NCI-H2227 (cell line): Measurements from ENCODE around the gene MTF1.
"Not testable (repeated sequence)": the region's sequence is repeated elsewhere in the genome, so short reads cannot be mapped to it uniquely, and the experiment has no call there.

Experiments
- DNase-seq: peaks from one replicate; lab custom pipeline; 2025; ENCODE audit not compliant: unreplicated experiment; lab: John Stamatoyannopoulos, UW

The MTF1 gene

GRCh38 chr1:37859507-37860345 is at the start of gene MTF1:
MTF1 (minus strand) TSS chr1:37859592; CDS start chr1:37857658, 1,934 bp downstream.
- DNase-seq, result peak; percentile 97

GRCh38 chr1:37908531-37908930 is 49.1 kb upstream of the MTF1 start:
- DNase-seq, result not testable (repeated sequence)

DNA sequence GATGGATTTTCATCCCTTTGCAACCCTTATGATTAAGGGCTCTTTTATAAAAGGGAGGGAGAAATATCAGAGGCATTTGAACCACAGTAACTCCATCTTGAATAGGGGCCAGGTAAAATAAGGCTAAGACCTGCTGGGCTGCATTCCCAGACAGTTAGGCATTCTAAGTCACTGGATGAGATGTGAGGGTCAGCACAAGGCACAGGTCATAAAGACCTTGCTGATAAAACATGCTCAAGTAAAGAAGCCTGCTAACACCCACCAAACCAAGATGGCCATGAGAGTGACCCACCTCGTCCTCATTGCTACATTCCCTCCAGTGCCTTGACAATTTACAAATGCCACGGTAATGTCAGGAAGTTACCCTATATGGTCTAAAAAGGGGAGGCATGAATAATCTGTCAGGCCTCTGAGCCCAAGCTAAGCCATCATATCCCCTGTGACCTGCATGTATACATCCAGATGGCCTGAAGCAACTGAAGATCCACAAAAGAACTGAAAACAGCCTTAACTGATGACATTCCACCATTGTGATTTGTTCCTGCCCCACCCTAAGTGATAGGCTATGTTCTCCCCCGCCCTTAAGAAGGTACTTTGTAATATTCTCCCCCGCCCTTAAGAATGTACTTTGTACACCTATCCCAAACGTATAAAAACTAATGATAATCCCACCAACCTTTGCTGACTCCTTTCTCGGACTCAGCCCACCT is 48.2 kb upstream of the MTF1 start:
- DNase-seq, result not testable (repeated sequence)

DNA sequence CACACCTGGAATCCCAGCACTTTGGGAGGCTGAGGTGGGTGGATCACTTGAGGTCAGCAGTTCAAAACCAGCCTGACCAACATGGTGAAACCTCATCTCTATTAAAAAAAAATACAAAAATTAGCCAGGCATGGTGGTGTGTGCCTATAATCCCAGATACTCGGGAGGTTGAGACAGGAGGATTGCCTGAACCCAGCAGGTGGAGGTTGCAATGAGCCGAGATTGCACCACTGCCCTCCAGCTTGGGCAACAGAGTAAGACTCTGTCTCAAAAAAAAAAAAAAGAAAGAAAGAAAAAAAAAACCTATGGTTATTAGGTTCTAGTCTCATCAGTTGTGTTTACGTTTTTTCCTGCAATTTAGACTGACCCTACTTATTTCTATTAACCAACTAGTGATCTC is 47.2 kb upstream of the MTF1 start:
- not testable (repeated sequence) for DNase-seq

DNA sequence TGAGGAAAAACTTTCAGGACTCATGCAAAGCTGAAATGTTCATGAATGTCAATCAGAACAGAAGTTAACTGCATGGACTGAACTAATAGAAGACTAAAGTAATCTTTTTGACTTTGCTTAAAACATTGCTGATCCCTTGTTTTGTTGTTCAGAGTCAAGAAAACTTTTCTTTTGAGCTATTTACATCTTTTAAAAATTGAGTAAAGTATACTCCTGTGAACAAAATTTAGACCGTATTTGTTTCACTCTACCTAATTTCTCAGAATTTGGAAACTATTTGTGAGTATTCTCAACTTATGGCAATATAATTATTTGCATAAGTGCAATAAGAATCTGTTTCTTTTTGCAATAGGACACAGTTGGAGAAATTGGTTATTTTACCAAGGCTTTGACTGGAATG is 46.3 kb upstream of the MTF1 start:
- no peak for DNase-seq

DNA sequence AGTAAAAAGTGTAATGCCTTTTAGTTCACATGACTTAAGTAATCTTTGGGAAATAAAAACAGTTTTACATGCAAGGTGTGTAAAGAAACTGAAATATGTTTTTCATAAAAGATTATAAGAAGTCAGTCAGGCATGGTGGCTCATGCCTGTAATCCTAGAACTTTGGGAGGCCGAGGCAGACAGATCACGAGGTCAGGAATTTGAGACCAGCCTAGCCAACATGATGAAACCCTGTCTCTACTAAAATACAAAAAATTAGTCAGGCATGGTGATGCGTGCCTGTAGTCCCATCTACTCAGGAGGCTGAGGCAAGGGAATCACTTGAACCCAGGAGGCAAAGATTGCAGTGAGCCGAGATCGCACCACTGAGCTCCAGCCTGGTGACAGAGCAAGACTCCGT is 44.5 kb upstream of the MTF1 start:
- DNase-seq, result not testable (repeated sequence)

- no peak for DNase-seq
These were observed 43.6 kb upstream of the MTF1 start for GRCh38 chr1:37902983-37903382.

- DNase-seq, result no peak
These were observed 42.5 kb upstream of the MTF1 start for GRCh38 chr1:37901893-37902225.

DNA sequence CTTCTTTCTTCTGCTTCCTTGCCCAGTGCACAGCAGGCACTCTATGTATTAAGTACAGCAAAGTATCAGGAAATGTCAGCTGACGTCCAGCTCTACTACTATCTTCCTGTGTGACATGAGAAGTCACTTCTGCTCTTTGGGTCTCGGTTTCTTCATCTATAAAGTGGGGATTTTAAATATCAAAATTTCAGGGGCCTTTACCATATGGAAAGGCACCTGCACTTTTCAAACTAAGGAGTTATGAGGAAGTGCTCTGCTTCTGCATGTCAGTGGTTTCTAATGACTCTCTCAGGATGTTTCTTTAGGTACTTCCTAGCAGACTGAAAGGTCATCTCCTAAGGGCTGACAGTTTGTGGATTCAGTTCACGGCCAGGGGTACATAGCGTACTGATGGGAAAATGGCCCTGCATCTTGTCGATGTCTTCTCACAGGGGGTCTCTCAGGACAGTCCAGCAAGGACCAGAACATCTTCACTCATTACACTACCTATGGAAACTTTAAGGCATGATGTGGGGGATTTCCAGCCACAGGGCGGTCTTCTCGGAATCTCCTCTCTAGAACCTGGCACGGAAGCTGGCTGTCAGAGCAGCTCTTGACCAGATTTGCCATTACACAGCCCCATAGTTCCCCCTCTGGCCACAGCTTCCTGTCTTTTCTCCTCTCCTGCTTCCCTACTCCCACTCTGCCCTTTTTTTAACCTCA is 42.0 kb upstream of the MTF1 start:
- DNase-seq, result no peak

DNA sequence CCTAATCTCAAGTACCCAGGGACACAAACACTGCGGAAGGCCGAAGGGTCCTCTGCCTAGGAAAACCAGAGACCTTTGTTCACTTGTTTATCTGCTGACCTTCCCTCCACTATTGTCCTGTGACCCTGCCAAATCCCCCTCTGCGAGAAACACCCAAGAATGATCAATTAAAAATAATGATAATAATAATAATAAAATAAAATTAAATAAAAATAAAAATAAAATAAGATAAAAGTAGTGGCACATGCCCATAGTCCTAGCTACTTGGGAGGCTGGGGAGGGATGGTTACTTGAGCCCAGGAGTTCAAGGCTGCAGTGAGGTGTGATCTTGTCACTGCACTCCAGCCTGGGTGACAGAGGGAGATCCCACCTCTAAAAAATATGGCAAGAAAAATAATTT is 38.2 kb upstream of the MTF1 start:
- DNase-seq, result not testable (repeated sequence)

- no peak for DNase-seq
These were observed 34.3 kb upstream of the MTF1 start for GRCh38 chr1:37893673-37894072.

GRCh38 chr1:37892151-37893047 is 33.0 kb upstream of the MTF1 start:
- DNase-seq, result no peak

DNA sequence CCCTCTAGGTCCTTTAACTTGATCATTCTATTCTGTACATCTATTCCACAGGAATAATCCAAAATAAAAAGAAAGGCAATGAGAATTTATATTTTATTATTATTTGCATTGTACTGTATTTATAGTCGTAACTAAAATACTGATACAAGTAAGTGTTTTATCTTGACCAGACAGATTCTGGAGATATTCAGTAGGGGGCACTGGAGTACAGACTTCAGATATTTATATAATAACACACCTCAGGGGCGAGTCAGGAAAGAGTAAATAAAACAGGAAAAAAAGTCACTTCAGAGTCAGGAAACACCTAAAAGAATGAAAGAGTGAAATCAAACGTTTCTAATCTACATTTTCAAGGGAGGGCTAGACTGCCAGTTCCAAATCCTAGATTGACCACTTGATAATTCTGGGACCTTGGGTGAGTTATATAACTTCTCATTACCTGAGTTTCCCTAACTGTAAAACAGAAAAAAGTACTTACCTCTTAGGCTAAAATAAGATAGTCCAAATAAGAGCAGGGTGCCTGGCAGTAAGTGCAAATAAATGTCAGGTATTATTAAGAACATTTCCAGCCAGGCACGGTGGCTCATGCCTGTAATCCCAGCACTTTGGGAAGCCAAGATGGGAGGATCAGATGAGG is 31.1 kb upstream of the MTF1 start:
- DNase-seq, result peak; percentile 37

DNA sequence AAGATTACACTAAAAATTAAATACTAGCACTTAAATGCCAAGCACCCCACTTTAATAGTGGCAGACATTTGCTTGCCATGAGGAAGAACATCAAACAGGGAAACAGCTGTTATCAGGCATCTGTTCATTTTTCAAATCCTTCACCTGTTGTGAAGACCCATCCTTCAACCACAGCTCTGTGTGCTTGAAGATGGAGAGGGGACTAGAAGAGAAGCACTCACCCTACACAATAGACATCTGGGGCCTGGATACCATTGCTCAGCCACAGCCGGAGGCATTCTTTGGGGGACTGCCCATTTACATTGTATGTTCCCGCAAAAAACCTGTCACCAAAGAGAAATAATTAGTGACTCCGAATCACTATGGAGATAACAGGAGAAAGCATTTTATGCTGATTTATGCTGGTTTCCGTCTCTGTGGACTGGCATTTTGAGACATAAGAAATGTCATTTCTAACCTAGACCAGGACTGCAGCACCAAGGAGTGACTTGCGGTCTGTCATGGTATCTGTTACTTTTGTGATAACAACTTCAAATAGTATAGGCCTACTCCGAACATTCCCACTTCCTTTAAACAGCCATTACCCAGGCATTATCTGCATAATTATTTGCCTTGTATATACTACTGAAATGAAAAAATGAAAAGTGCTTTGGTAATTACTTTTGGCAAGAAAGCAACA is 28.8 kb upstream of the MTF1 start:
- no peak for DNase-seq

- DNase-seq, result no peak
These were observed 24.8 kb upstream of the MTF1 start for GRCh38 chr1:37884145-37884544.

GRCh38 chr1:37883671-37884070 is 24.3 kb upstream of the MTF1 start:
- DNase-seq, result no peak

DNA sequence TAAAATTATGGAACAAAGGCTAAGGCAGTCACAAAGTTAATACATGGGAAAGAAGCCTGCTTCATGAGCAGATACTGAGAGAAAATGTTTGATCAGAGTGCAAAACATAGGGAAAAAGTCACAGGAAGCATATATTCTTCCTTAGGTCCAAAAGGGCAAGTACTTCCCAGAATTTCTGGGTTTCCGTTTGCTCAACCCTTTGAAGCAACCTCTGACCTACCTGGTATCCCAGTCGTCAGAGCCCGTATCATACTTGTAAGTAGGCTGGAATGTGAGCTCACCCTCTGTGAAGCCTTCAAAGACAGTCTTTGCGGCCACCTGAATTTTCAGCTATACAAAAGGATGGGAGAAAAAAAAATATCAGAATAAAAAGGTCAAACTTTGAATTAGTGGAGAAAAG is 20.5 kb upstream of the MTF1 start:
- no peak for DNase-seq

DNA sequence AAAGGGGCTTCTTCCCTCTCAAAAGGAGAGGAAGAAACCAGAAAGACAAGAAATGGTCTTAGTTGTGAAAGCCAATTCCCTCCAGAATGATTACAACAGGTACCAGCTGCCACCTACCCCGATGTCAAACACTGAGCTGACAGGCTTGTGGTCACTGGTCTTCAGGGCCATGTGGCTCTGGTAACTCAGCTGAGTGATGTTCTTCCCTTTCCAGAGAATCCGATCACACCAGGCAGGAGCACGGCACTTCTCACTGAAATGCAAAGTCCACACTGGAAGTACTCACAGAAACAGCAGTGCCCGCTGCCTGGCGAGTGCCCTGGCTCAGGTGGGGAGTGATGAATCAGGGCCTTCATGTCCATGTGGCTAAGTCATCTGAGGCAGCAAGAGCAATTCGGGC is 18.7 kb upstream of the MTF1 start:
- no peak for DNase-seq

DNA sequence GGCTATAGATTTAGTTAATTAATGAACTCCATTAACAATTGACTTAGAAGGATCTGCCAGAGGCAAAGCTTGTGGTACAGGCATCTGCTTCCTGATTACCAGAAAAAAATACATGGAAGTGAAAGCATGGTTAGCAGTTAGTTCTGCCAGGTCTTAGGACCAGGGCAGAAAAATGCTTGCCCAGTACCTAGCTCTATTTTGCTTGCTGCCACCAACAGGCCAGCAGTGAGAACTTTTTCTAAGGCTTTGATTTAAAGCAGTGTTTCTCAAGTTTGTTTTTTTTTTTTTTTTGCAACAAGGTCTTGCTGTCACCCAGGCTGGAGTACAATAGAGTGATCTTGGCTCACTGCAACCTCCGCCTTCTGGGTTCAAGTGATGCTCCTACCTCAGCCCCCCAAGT is 16.4 kb upstream of the MTF1 start:
- no peak for DNase-seq

- DNase-seq, result no peak
These were observed 13.3 kb upstream of the MTF1 start for GRCh38 chr1:37872692-37873091.
